Measurements from ENCODE around the gene ZNF264.
"Not testable (repeated sequence)": the region's sequence is repeated elsewhere in the genome, so short reads cannot be mapped to it uniquely, and the experiment has no call there.

ZNF264 gene

DNA sequence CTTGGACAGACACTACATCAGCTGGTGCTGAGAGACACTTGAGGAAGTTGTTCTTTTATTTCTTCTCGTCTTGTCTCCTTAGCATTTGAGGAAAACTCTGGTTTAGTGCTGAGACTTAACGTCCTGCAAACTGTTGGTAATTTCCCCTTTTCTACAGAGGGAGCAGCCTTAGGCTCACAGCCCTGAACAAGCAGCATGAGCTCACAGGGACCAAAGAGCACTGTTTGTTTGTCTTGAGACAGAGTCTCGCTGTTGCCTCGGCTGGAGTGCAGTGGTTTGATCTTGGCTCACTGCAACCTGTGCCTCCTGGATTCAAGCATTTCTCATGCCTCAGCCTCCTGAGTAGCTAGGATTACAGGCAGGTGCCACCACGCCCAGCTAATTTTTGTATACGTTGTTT lies 54.7 kb downstream of the ZNF264 start:
- H3K27ac ChIP-seq (ENCODE audit: low read length): no peak overlapping the region
- H3K27me3 ChIP-seq (ENCODE audit: insufficient read depth, low read length, poor library complexity): no peaks in the 10 kb centered on the region
- no peak for TF ChIP-seq CTCF (IDR thresholded peaks at IDR 0.05; ENCODE audit: borderline replicate concordance, extremely low read depth, low read length, poor library complexity, severe bottlenecking)
- TF ChIP-seq EZH2 (IDR thresholded peaks at IDR 0.05; ENCODE audit: borderline replicate concordance, low read depth, low read length, severe bottlenecking): no peak
- H3K4me3 ChIP-seq (ENCODE audit: low read depth in 1 of 2, low read length in 2 of 2): no peak overlapping the region
- H3K4me1 ChIP-seq (ENCODE audit: insufficient read depth, low read length): peaks cover 21% of the 10 kb centered on the region
- H3K9me3 ChIP-seq (ENCODE audit: insufficient read depth, low read length, severe bottlenecking): no peaks in the 10 kb centered on the region
- DNase-seq (no peak), ATAC-seq (ENCODE audit: insufficient read depth, low read depth) (no peak)
- no peak overlapping the region for H3K4me2 ChIP-seq (ENCODE audit: insufficient read depth, low read length)
- peaks cover 43% of the 10 kb centered on the region for H3K79me2 ChIP-seq (ENCODE audit: insufficient read depth, low read length)
- H3K9ac ChIP-seq (ENCODE audit: low read depth, low read length): no peak overlapping the region
- H4K20me1 ChIP-seq (ENCODE audit: insufficient read depth, low read length): peaks cover 11% of the 10 kb centered on the region
- H2AFZ ChIP-seq (ENCODE audit: low read depth, low read length): no peak overlapping the region
- peaks cover 75% of the 10 kb centered on the region for H3K36me3 ChIP-seq (ENCODE audit: insufficient read depth, low read length)

DNA sequence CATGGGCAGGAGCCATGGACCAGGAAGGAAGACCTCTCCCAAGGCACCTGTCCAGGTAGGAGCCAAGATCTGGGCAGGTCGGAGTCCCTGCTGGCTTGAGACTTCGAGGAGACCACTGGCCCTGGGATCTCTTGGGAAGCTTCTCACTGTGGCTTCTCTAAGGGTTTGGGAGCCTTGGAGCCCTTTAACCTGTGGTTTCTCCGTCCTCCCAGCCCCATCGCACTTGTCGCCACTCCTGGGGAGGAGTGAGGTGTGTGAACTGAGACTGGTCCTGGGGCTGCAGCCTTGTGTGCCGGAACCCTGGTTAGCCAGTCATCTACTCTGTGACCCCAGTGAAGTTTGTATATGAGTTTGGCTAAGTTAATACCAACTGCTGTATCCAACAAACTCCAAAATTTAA lies 57.3 kb downstream of the ZNF264 start:
- H3K36me3 ChIP-seq (ENCODE audit: insufficient read depth, low read length): peaks cover 86% of the 10 kb centered on the region
- no peak overlapping the region for H2AFZ ChIP-seq (ENCODE audit: low read depth, low read length)
- ATAC-seq (ENCODE audit: insufficient read depth, low read depth) (no peak), DNase-seq (no peak)
- no peak overlapping the region for H3K4me3 ChIP-seq (ENCODE audit: low read depth in 1 of 2, low read length in 2 of 2)
- no peak overlapping the region for H3K27ac ChIP-seq (ENCODE audit: low read length)
- H3K9ac ChIP-seq (ENCODE audit: low read depth, low read length): no peak overlapping the region
- no peaks in the 10 kb centered on the region for H3K9me3 ChIP-seq (ENCODE audit: insufficient read depth, low read length, severe bottlenecking)
- no peak overlapping the region for H3K4me2 ChIP-seq (ENCODE audit: insufficient read depth, low read length)
- H3K4me1 ChIP-seq (ENCODE audit: insufficient read depth, low read length): no peaks in the 10 kb centered on the region
- no peak for TF ChIP-seq EZH2 (IDR thresholded peaks at IDR 0.05; ENCODE audit: borderline replicate concordance, low read depth, low read length, severe bottlenecking)
- TF ChIP-seq CTCF (IDR thresholded peaks at IDR 0.05; ENCODE audit: borderline replicate concordance, extremely low read depth, low read length, poor library complexity, severe bottlenecking): no peak
- no peaks in the 10 kb centered on the region for H3K27me3 ChIP-seq (ENCODE audit: insufficient read depth, low read length, poor library complexity)
- peaks cover 16% of the 10 kb centered on the region for H3K79me2 ChIP-seq (ENCODE audit: insufficient read depth, low read length)
- no peaks in the 10 kb centered on the region for H4K20me1 ChIP-seq (ENCODE audit: insufficient read depth, low read length)

- DNase-seq (no peak), ATAC-seq (ENCODE audit: insufficient read depth, low read depth) (no peak)
- H3K36me3 ChIP-seq (ENCODE audit: insufficient read depth, low read length): peaks cover 88% of the 10 kb centered on the region
- TF ChIP-seq CTCF (IDR thresholded peaks at IDR 0.05; ENCODE audit: borderline replicate concordance, extremely low read depth, low read length, poor library complexity, severe bottlenecking) (no peak), EZH2 (IDR thresholded peaks at IDR 0.05; ENCODE audit: borderline replicate concordance, low read depth, low read length, severe bottlenecking) (no peak)
- no peaks in the 10 kb centered on the region for H3K27me3 ChIP-seq (ENCODE audit: insufficient read depth, low read length, poor library complexity)
- no peak overlapping the region for H2AFZ ChIP-seq (ENCODE audit: low read depth, low read length)
- H3K27ac ChIP-seq (ENCODE audit: low read length): no peak overlapping the region
- no peak overlapping the region for H3K4me3 ChIP-seq (ENCODE audit: low read depth in 1 of 2, low read length in 2 of 2)
- H3K4me1 ChIP-seq (ENCODE audit: insufficient read depth, low read length): no peaks in the 10 kb centered on the region
- no peak overlapping the region for H3K4me2 ChIP-seq (ENCODE audit: insufficient read depth, low read length)
- H3K9me3 ChIP-seq (ENCODE audit: insufficient read depth, low read length, severe bottlenecking): no peaks in the 10 kb centered on the region
- H3K9ac ChIP-seq (ENCODE audit: low read depth, low read length): no peak overlapping the region
- peaks cover 13% of the 10 kb centered on the region; the same call in 1 of the 2 replicates for H3K79me2 ChIP-seq (ENCODE audit: insufficient read depth, low read length)
- no peaks in the 10 kb centered on the region for H4K20me1 ChIP-seq (ENCODE audit: insufficient read depth, low read length)
Observed at GRCh38 chr19:57249329-57249728, 58.0 kb downstream of the ZNF264 start.

DNA sequence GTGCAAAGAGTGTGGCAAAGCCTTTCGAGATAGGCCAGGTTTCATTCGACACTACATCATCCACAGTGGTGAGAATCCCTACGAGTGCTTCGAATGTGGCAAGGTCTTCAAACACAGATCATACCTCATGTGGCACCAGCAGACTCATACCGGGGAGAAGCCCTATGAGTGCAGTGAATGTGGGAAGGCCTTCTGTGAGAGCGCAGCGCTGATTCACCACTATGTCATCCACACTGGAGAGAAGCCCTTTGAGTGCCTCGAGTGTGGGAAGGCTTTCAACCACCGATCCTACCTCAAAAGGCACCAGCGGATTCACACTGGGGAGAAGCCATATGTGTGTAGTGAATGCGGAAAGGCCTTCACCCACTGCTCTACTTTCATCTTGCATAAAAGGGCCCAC lies 62.5 kb downstream of the ZNF264 start:
- not testable (repeated sequence) for H3K27ac ChIP-seq (ENCODE audit: low read length); H4K20me1 ChIP-seq (ENCODE audit: insufficient read depth, low read length); H3K4me2 ChIP-seq (ENCODE audit: insufficient read depth, low read length); H3K9ac ChIP-seq (ENCODE audit: low read depth, low read length); H3K9me3 ChIP-seq (ENCODE audit: insufficient read depth, low read length, severe bottlenecking); H3K79me2 ChIP-seq (ENCODE audit: insufficient read depth, low read length); H3K4me1 ChIP-seq (ENCODE audit: insufficient read depth, low read length); H2AFZ ChIP-seq (ENCODE audit: low read depth, low read length); H3K4me3 ChIP-seq (ENCODE audit: low read depth in 1 of 2, low read length in 2 of 2); DNase-seq; ATAC-seq (ENCODE audit: insufficient read depth, low read depth); H3K27me3 ChIP-seq (ENCODE audit: insufficient read depth, low read length, poor library complexity)
- peaks cover 59% of the 10 kb centered on the region for H3K36me3 ChIP-seq (ENCODE audit: insufficient read depth, low read length)

All from DND-41 (cell line).